Tibial nerve (tissue), 4 donors: ENCODE measurements around the gene CAMKK2. TPM values are rescaled to one million over a fixed set of nuclear protein-coding genes. Genes with fewer than 3 reads are reported as not detected.

Experiments
- DNase-seq, 2 donors: peaks; one replicate each; pipeline ENCODE4 v3.0.0-alpha.2; 2019; ENCODE audit warnings: low spot score in 2 of 2
- H3K27ac ChIP-seq, 4 donors: fragments of 200-600 bp; sonication (generic) in 3 of 4; one replicate each; pipeline ENCODE4 v1.5.1; 2017 to 2019; ENCODE audit warnings: mild to moderate bottlenecking in 1 of 4
- H3K27me3 ChIP-seq, 2 donors: fragments of 200-600 bp; sonication (generic) in 1 of 2; one replicate each; pipeline versions ENCODE4 v1.5.1 to v1.6.0; 2017 to 2019
- H3K36me3 ChIP-seq, 3 donors: fragments of 200-600 bp; sonication (generic); one replicate each; pipeline ENCODE4 v1.5.1; 2018 to 2019
- H3K4me1 ChIP-seq, 4 donors: fragments of 200-600 bp; sonication (generic) in 3 of 4; one replicate each; pipeline ENCODE4 v1.5.1; 2017 to 2019
- H3K4me3 ChIP-seq, 4 donors: fragments of 200-600 bp; sonication (generic) in 3 of 4; one replicate each; pipeline ENCODE4 v1.5.1; 2017 to 2019; ENCODE audit warnings: mild to moderate bottlenecking in 1 of 4, moderate library complexity in 1 of 4
- H3K9me3 ChIP-seq, 4 donors: fragments of 200-600 bp; sonication (generic) in 3 of 4; one replicate each; pipeline ENCODE4 v1.5.1; 2017 to 2019
- EP300 ChIP-seq, 2 donors: sonication (generic); formaldehyde crosslinking; IDR thresholded peaks; one replicate each; pipeline ENCODE4 v1.6.1; 2017; ENCODE audit warnings: antibody characterized with exemption in 2 of 2, mild to moderate bottlenecking in 1 of 2
- POLR2A ChIP-seq, 2 donors: fragments of 450-650 bp; IDR thresholded peaks; one replicate each; pipeline ENCODE4 v1.6.1; 2017; ENCODE audit warnings: antibody characterized with exemption in 2 of 2, mild to moderate bottlenecking in 2 of 2, moderate library complexity in 2 of 2
- WGBS, 2 donors: methylation state at CpG; one replicate each; pipeline ENCODE4 v1.1.5; 2018; 5-methylcytosine and 5-hydroxymethylcytosine counted together
- total RNA-seq, 4 donors: library from RNA; depleted of rRNA; stranded (reverse); fragments of >200 nt; gene quantifications; one replicate each; pipeline ENCODE4 v1.1.0, GENCODE V29; 2016
- TF ChIP-seq, protein P1 (sequence below), 5 experiments: fragments of 200-600 bp in 3 of 5; fragments of 450-650 bp in 2 of 5; sonication (generic) in 3 of 5; IDR thresholded peaks; one replicate each; pipeline ENCODE4 v1.5.1; 2016 to 2019; ENCODE audit warnings: antibody characterized with exemption in 5 of 5, mild to moderate bottlenecking in 3 of 5, moderate library complexity in 2 of 5

Gene CAMKK2
- total RNA-seq, 4 donors from 2014 or later = 31.0 to 39.9 (median 32.9) TPM

DNA sequence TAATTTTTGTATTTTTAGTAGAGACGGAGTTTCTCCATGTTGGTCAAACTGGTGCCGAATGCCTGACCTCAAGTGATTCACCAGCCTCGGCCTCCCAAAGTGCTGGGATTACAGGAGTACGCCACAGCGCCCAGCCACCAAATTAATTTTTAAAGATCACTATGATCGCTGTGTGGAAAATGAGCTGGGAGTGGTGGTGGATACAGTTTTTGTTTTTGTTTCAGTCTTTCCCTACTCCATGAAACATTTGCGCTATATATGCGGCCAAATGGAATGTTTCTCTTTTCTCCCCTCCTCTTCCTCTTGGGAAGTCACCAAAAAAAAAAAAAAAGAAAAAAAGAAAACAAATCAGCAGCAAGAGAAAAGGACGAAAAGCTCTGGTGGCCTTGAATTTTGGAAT lies 107.4 kb downstream of the CAMKK2 start:
- Histone ChIP-seq H3K4me3 (no peak overlapping the region), H3K27ac (no peak overlapping the region), H3K9me3 (no peaks in the 10 kb centered on the region), H3K4me1 (peaks cover 0 to 11% (median 4%) of the 10 kb centered on the region in 4 donors), H3K27me3 (no peaks in the 10 kb centered on the region), H3K36me3 (peaks cover 0 to 39% (median 0%) of the 10 kb centered on the region in 3 donors)
- no peak for TF ChIP-seq EP300 (IDR thresholded peaks at IDR 0.05)
- no peak for TF ChIP-seq POLR2A (IDR thresholded peaks at IDR 0.05)
- TF ChIP-seq, protein P1, sequence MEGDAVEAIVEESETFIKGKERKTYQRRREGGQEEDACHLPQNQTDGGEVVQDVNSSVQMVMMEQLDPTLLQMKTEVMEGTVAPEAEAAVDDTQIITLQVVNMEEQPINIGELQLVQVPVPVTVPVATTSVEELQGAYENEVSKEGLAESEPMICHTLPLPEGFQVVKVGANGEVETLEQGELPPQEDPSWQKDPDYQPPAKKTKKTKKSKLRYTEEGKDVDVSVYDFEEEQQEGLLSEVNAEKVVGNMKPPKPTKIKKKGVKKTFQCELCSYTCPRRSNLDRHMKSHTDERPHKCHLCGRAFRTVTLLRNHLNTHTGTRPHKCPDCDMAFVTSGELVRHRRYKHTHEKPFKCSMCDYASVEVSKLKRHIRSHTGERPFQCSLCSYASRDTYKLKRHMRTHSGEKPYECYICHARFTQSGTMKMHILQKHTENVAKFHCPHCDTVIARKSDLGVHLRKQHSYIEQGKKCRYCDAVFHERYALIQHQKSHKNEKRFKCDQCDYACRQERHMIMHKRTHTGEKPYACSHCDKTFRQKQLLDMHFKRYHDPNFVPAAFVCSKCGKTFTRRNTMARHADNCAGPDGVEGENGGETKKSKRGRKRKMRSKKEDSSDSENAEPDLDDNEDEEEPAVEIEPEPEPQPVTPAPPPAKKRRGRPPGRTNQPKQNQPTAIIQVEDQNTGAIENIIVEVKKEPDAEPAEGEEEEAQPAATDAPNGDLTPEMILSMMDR (IDR thresholded peaks at IDR 0.05) = no peak
- no peak for DNase-seq
- WGBS, 2 donors = 87% methylated on average over 9 of the region's 9 CpGs

DNA sequence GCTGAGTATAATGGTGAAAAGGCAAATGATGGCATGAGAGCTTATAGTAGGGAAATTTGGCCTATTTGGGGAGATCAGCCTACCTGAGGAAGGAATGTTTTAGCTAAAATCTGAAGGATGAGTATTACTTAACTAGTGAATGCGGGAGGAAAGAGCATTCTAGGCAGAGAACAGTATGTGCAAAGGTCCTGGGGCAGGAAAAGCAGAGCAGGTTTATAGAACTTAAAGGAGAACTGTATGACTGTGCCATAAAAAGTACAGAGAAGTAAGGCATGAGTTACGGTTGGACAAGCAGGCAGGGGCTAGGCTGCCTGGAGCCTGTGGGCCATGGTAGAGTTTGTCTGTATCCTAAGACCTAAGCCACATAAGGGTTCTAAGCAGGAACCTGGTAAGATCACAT lies 108.3 kb downstream of the CAMKK2 start:
- WGBS, 2 donors = 95 to 98% methylated on average over 2 of the region's 2 CpGs
- no peak for DNase-seq
- Histone ChIP-seq H3K36me3 (peaks cover 0 to 48% (median 0%) of the 10 kb centered on the region in 3 donors), H3K4me3 (no peak overlapping the region), H3K9me3 (no peaks in the 10 kb centered on the region), H3K27me3 (no peaks in the 10 kb centered on the region), H3K4me1 (peaks cover 0 to 11% (median 4%) of the 10 kb centered on the region in 4 donors), H3K27ac (no peak overlapping the region)
- no peak for TF ChIP-seq POLR2A (IDR thresholded peaks at IDR 0.05)
- TF ChIP-seq, protein P1 (IDR thresholded peaks at IDR 0.05) = no peak
- TF ChIP-seq EP300 (IDR thresholded peaks at IDR 0.05) = no peak

Other genes starting within 250 kb of the CAMKK2 start
- gene P2RX7, start 163.8 kb downstream of the CAMKK2 start, total RNA-seq = 10 to 100 TPM in 2 of 4 donors, 1 to 10 TPM in 2; 5.2 to 13.8 (median 9.5) TPM
- 10 to 100 TPM; 20.1 to 57.2 (median 33.6) TPM for gene P2RX4, start 86.6 kb downstream of the CAMKK2 start, total RNA-seq
- 100 to 1,000 TPM; 103 to 170 (median 139) TPM for gene ANAPC5, start 55.7 kb upstream of the CAMKK2 start, total RNA-seq
- 10 to 100 TPM; 39.8 to 44.7 (median 41.6) TPM for gene RNF34, start 103.4 kb upstream of the CAMKK2 start, total RNA-seq